ENCODE measurements around the gene RPL12.

- TF ChIP-seq POLR2A (IDR thresholded peaks at IDR 0.05; ENCODE audit: low read depth, low read length) = no peak
- no peak for TF ChIP-seq POLR2AphosphoS5 (IDR thresholded peaks at IDR 0.05; ENCODE audit: low read depth, low read length)
- TF ChIP-seq TAF1 (IDR thresholded peaks at IDR 0.05; ENCODE audit: low read depth, low read length) = no peak
- no peak for TF ChIP-seq PAX5 (IDR thresholded peaks at IDR 0.05; ENCODE audit: insufficient read depth, low read length, severe bottlenecking)
- TF ChIP-seq POU2F2 (IDR thresholded peaks at IDR 0.05; ENCODE audit: low read depth, low read length) = no peak
- TF ChIP-seq SPI1 (IDR thresholded peaks at IDR 0.05; ENCODE audit: low read depth, low read length) = no peak
These were observed 6.1 kb upstream of the RPL12 start for GRCh38 chr9:127457191-127457878.
